NCI-H1105 treated with DMSO at 0.1 percent for 48 hours (cell line): ENCODE measurements around the gene HSPB6.
"Not testable (repeated sequence)": the region's sequence is repeated elsewhere in the genome, so short reads cannot be mapped to it uniquely, and the experiment has no call there.

Experiments used
- DNase-seq: peaks from one replicate; lab custom pipeline; 2025; lab: John Stamatoyannopoulos, UW

Gene HSPB6

GRCh38 chr19:35731779-35732405, 24.9 kb downstream of the HSPB6 start:
- DNase-seq: no peak

GRCh38 chr19:35731353-35731752, 25.5 kb downstream of the HSPB6 start:
- no peak for DNase-seq

GRCh38 chr19:35730326-35730725, 26.5 kb downstream of the HSPB6 start:
- DNase-seq: no peak

DNA sequence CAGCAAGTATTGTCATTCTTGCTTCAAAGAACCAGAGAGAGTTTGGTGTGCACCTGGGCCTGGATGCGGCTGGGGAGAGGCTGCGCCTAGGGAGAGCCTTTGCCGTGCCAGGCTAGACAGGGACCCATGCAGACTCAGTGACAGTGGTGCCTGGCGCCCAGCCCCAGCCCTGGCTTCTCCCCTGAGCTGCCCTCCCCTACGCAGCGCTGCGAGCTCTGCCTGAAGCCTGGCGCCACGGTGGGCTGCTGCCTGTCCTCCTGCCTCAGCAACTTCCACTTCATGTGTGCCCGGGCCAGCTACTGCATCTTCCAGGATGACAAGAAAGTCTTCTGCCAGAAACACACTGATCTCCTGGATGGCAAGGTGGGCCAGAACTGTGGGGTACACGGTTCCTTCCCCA, 27.1 kb downstream of the HSPB6 start:
- DNase-seq: no peak

DNA sequence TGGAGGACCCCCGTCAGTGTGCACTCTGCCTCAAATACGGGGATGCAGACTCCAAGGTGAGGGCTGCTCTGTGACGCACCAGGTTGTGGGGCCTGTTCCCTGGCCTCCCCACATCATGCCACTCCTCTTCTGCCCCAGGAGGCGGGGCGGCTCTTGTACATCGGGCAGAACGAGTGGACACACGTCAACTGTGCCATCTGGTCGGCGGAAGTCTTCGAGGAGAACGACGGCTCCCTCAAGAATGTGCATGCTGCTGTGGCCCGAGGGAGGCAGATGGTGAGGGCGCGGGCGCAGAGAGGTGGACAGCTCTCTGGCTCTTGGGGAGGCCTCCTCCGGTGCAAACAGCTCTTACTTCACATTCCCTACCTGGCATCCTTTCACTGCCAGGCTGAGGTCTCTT, 27.8 kb downstream of the HSPB6 start:
- DNase-seq: no peak

DNA sequence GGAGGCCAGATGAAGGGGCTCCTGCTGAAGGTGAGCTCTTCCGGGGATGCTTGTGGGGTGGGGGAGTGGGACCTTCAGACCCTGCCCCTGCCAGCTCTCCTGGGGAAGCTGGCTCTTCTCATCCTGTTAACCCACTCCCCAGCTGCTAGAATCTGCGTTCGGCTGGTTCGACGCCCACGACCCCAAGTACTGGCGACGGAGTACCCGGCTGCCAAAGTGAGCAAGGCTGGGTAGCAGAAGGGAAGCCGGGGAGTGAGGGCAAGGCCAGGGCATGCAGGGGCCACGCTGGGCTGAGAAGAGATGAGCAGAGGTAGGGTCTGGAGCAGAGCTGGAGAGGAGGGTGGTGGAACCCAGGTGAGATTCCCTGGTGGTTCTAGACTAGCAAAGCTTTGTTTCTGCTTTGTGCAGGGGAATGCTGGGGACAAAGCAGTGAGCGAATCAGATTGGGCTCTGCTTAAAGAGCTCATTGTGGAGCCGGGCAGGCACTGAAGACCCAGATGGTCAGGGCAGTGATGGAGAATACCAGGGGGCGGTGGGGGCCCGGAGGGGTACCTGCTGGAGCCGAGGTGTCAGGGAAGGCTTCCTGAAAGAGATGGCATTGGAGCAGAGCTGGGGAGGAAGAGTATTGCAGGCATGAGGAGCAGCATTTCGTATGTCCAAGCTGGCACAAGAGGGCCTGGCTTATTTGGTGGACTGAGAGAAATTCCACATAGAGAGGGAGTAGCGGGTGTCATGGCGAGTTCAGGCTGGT, 28.7 kb downstream of the HSPB6 start:
- DNase-seq: no peak

DNA sequence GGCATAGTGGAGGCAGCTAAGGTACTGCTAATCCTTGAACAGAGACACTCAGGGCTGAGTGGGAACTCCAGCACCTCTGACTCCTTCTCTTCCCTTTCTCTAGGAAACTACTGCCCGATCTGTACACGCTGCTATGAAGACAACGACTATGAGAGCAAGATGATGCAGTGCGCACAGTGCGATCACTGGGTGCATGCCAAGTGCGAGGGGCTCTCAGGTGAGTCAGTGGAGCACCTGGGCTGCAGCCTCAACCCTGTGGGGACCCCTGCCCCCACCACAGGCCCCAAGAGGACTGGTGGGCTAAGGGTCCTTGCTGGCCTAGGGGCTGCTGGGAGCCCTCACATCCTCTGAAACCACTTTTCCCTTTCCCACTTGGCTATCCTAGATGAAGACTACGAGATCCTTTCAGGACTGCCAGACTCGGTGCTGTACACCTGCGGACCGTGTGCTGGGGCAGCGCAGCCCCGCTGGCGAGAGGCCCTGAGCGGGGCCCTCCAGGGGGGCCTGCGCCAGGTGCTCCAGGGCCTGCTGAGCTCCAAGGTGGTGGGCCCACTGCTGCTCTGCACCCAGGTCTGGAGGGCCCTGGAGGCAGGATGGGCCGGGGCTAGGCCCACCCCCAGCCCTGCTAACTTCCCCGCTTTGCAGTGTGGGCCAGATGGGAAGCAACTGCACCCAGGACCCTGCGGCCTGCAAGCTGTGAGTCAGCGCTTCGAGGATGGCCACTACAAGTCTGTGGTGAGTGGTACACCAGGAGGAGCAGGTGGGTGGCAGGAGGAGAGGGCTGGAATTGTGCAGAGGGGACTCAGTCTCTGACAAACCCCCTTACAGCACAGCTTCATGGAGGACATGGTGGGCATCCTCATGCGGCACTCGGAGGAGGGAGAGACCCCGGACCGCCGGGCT, 29.5 kb downstream of the HSPB6 start:
- no peak for DNase-seq

DNA sequence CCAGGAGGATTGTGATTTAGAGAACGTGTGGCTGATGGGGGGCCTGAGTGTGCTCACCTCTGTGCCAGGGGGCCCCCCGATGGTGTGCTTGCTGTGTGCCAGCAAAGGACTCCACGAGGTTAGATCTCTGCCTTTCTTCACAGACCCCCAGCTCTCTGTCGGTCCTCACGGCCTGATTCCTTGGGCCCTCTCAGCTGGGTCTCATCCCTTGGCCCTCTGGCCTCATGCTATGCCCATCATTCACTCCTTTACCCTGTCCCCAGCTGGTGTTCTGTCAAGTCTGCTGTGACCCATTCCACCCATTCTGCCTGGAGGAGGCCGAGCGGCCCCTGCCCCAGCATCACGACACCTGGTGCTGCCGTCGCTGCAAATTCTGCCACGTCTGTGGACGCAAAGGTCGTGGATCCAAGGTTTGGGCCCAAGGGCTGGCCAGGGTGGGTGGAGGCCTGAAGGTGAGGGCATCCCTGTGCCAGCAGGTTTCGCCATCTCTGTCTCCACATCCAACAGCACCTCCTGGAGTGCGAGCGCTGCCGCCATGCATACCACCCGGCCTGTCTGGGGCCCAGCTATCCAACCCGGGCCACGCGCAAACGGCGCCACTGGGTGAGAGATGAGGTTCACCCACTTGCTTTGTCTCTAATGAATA, 31.5 kb downstream of the HSPB6 start:
- DNase-seq: no peak

GRCh38 chr19:35724560-35724959, 32.3 kb downstream of the HSPB6 start:
- DNase-seq: no peak

- not testable (repeated sequence) for DNase-seq
Observed at GRCh38 chr19:35724132-35724531, 32.7 kb downstream of the HSPB6 start.

DNA sequence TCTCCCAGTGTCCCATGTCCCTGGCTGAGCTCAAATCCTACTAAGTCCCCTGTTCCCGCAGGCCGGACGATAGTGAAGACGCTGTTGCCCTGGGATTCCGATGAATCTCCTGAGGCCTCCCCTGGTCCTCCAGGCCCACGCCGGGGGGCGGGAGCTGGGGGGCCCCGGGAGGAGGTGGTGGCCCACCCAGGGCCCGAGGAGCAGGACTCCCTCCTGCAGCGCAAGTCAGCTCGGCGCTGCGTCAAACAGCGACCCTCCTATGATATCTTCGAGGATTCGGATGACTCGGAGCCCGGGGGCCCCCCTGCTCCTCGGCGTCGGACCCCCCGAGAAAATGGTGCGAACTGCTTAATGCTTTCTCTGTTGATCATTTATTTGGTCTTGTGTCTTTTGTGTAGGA, 33.2 kb downstream of the HSPB6 start:
- DNase-seq: no peak

GRCh38 chr19:35722897-35723296, 33.9 kb downstream of the HSPB6 start:
- DNase-seq: no peak

DNA sequence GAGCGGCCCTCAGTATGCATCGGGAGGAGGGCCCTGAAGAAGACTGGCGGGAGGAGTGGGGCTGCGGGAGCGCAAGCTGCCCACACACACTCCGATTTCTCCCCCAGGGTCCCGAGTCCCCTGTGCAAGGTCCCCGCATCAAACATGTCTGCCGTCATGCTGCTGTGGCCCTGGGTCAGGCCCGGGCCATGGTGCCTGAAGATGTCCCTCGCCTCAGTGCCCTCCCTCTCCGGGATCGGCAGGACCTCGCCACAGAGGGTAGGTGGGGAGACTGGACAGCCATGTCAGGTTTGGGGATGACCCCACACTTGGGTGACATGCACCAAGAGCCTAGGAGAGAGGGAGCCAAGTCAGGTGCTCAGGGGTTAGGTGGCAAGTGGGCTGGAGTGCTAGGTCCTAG, 34.4 kb downstream of the HSPB6 start:
- no peak for DNase-seq

DNA sequence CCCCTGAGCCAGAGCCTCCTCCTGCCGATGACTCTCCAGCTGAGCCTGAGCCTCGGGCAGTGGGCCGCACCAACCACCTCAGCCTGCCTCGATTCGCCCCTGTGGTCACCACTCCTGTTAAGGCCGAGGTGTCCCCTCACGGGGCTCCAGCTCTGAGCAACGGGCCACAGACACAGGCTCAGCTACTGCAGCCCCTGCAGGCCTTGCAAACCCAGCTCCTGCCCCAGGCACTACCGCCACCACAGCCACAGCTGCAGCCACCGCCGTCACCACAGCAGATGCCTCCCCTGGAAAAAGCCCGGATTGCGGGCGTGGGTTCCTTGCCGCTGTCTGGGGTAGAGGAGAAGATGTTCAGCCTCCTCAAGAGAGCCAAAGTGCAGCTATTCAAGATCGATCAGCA, 35.5 kb downstream of the HSPB6 start:
- no peak for DNase-seq

DNA sequence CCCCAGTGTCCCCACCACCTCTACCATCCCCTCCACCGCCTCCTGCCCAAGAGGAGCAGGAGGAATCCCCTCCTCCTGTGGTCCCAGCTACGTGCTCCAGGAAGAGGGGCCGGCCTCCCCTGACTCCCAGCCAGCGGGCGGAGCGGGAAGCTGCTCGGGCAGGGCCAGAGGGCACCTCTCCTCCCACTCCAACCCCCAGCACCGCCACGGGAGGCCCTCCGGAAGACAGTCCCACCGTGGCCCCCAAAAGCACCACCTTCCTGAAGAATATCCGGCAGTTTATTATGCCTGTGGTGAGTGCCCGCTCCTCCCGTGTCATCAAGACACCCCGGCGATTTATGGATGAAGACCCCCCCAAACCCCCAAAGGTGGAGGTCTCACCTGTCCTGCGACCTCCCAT, 36.2 kb downstream of the HSPB6 start:
- no peak for DNase-seq

DNA sequence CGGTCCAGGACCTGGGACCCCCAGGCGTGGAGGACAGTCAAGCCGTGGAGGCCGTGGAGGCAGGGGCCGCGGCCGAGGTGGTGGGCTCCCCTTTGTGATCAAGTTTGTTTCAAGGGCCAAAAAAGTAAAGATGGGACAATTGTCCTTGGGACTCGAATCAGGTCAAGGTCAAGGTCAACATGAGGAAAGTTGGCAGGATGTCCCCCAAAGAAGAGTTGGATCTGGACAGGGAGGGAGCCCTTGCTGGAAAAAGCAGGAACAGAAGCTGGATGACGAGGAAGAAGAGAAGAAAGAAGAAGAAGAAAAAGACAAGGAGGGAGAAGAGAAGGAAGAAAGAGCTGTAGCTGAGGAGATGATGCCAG, 36.7 kb downstream of the HSPB6 start:
- DNase-seq: no peak

DNA sequence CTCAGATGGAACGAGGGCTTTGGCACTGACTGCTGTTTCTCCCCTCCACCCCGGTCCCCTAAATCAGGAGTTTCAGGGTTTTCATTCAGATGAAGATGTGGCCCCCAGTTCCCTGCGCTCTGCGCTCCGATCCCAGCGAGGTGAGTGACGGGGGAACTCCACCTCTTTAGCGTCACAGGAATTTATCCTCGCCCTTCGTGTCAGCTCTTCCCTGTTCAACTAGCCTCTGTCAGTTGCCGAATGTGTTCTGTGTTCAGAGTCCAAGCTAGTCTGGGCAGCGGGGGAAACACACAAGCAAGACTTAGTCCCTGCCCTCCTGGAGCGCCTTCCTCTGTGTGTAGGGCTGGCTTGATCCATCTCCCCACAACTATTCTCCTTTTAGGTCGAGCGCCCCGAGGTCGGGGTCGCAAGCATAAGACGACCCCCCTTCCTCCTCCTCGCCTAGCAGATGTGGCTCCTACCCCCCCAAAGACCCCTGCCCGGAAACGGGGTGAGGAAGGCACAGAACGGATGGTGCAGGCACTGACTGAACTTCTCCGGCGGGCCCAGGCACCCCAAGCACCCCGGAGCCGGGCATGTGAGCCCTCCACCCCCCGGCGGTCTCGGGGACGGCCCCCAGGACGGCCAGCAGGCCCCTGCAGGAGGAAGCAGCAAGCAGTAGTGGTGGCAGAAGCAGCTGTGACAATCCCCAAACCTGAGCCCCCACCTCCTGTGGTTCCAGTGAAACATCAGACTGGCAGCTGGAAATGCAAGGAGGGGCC, 37.2 kb downstream of the HSPB6 start:
- no peak for DNase-seq

DNA sequence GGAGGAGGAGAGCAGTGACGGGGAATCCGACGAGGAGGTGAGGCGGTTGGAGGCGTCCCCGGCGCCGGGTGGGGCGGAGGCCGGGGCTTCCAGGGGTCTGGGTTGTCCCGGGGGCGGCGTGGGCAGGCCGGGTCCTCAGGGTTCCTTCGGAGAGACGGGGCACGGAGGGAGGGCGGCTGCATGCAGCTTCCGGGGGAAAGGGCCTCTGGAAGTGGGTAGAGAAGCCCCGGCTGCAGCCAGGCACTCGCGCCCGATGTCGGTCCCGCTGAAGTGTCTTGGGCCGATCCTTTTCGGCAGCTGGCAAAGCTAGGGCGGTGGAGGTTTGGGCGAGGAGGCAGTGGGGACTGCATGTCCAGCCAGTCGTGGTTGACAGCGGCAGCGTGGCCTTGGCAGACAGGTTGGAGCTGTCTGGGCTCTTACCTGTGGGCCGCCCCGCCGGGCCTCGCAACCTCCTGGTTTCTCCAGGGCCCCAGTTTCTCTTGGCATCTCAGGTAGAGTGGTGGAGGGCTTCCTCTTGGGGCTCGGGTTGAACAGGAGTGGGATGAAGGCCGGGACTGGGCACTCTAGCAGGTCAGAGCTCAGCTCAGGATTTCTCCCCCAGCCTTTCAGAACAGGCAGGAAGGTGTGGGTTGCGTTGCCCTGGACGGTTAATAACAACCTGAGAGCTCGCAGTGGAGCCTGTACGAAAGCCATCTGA, 38.3 kb downstream of the HSPB6 start:
- DNase-seq: no peak

- no peak for DNase-seq
Observed at GRCh38 chr19:35717665-35718344, 39.0 kb downstream of the HSPB6 start, which contains the start of gene KMT2B. Gene KMT2B, plus strand, starts transcription at chr19:35718003. Its CDS starts 16 bp downstream, at chr19:35718019.
